ENCODE results near the gene TLN1. TPM values are rescaled to one million over a fixed set of nuclear protein-coding genes. Genes with fewer than 3 reads are reported as not detected.

Gene TLN1
- total RNA-seq, 1 donor from 2014 or later, result 93.7 TPM

GRCh38 chr9:35750256-35750531 lies 18.2 kb upstream of the TLN1 start:
- DNase-seq, result no peak

GRCh38 chr9:35749515-35750255 lies 17.7 kb upstream of the TLN1 start:
- DNase-seq, result no peak

- peak; percentile 42 for DNase-seq
Measured at GRCh38 chr9:35748858-35749514, 17.0 kb upstream of the TLN1 start, which contains the start of the genes GBA2 and RGP1. GBA2 (minus strand) TSS chr9:35749228; CDS start chr9:35748704, 524 bp downstream. RGP1 (plus strand) TSS chr9:35749287; CDS start chr9:35749756, 469 bp downstream.

GRCh38 chr9:35748242-35748857 lies 16.4 kb upstream of the TLN1 start:
- no peak for DNase-seq

- no peak for DNase-seq
Measured at GRCh38 chr9:35746583-35746982, 14.6 kb upstream of the TLN1 start.

- DNase-seq, result no peak
Measured at GRCh38 chr9:35745569-35745968, 13.6 kb upstream of the TLN1 start.

GRCh38 chr9:35743880-35744518 lies 12.0 kb upstream of the TLN1 start:
- no peak for DNase-seq

- no peak for DNase-seq
Measured at GRCh38 chr9:35743452-35743851, 11.5 kb upstream of the TLN1 start.

GRCh38 chr9:35741740-35742139 lies 9.7 kb upstream of the TLN1 start:
- no peak for DNase-seq

- no peak for DNase-seq
Measured at GRCh38 chr9:35740243-35740642, 8.2 kb upstream of the TLN1 start.

- DNase-seq, result no peak
Measured at GRCh38 chr9:35738924-35739323, 6.9 kb upstream of the TLN1 start.

GRCh38 chr9:35738186-35738585 lies 6.2 kb upstream of the TLN1 start:
- no peak for DNase-seq

- DNase-seq, result no peak
Measured at GRCh38 chr9:35737143-35737542, 5.1 kb upstream of the TLN1 start.

- DNase-seq, result peak; percentile 63
Measured at GRCh38 chr9:35736201-35736633, 4.2 kb upstream of the TLN1 start.

GRCh38 chr9:35734096-35734495 lies 2.1 kb upstream of the TLN1 start:
- no peak for DNase-seq

- DNase-seq, result peak; percentile 52
Measured at GRCh38 chr9:35732800-35733541, 976 bp upstream of the TLN1 start.

GRCh38 chr9:35731415-35732184 lies 395 bp downstream of the TLN1 start:
- DNase-seq, result no peak

- no peak for DNase-seq
Measured at GRCh38 chr9:35730486-35730854, 1.5 kb downstream of the TLN1 start.

GRCh38 chr9:35729700-35730485 lies 2.1 kb downstream of the TLN1 start:
- no peak for DNase-seq

GRCh38 chr9:35729101-35729500 lies 2.9 kb downstream of the TLN1 start:
- DNase-seq, result no peak

All from skin of body (tissue), 2 donors.